SU-DHL-6 (cell line): ENCODE results near the gene CEP19.
"Not testable (repeated sequence)": the region's sequence is repeated elsewhere in the genome, so short reads cannot be mapped to it uniquely, and the experiment has no call there.

Experiments used
- H2AFZ ChIP-seq: fragments of 200-600 bp; sonication (generic); 2 replicates; pipeline ENCODE4 v1.6.1; 2014; ENCODE audit warnings: low read depth, mild to moderate bottlenecking, moderate library complexity, mixed read lengths, antibody characterized with exemption, low read length; ENCODE audit not compliant: severe bottlenecking
- H3F3A ChIP-seq: fragments of 200-600 bp; shearing (Covaris generic); 2 replicates; pipeline ENCODE4 v1.6.0; 2016; ENCODE audit warnings: antibody characterized with exemption, mild to moderate bottlenecking; ENCODE audit not compliant: insufficient read depth
- H3K27ac ChIP-seq: fragments of 200-600 bp; sonication (generic); 2 replicates; pipeline ENCODE4 v1.5.1; 2016; ENCODE audit warnings: low read depth, mild to moderate bottlenecking, low read length, moderate library complexity, mixed read lengths
- H3K27me3 ChIP-seq: fragments of 200-600 bp; sonication (generic), shearing (Covaris generic); 2 replicates; pipeline ENCODE4 v1.6.0; 2014; ENCODE audit warnings: mild to moderate bottlenecking, low read length
- H3K36me3 ChIP-seq: fragments of 200-600 bp; sonication (generic); 2 replicates; pipeline ENCODE4 v1.6.1; 2014; ENCODE audit warnings: mild to moderate bottlenecking, low read length, mixed read lengths
- H3K4me2 ChIP-seq: fragments of 300-600, 200-600 bp; shearing (Covaris generic), sonication (generic); 2 replicates; pipeline ENCODE4 v1.6.0; 2014; ENCODE audit warnings: low read length, low read depth, mild to moderate bottlenecking; ENCODE audit not compliant: poor library complexity, severe bottlenecking
- H3K4me3 ChIP-seq: fragments of 200-600 bp; sonication (generic); 2 replicates; pipeline ENCODE4 v1.5.1; 2014; ENCODE audit warnings: antibody characterized with exemption, low read length, mild to moderate bottlenecking, mixed read lengths; ENCODE audit not compliant: insufficient read depth, poor library complexity, severe bottlenecking
- H3K79me2 ChIP-seq: fragments of 200-600 bp; sonication (generic); 2 replicates; pipeline ENCODE4 v1.6.1; 2014; ENCODE audit warnings: mild to moderate bottlenecking, low read length, moderate library complexity; ENCODE audit not compliant: insufficient read depth
- H3K9ac ChIP-seq: fragments of 200-600 bp; sonication (generic); 2 replicates; pipeline ENCODE4 v1.7.0; 2014; ENCODE audit warnings: mild to moderate bottlenecking, low read length
- H3K9me2 ChIP-seq: fragments of 200-600 bp; sonication (generic); replicated peaks from 2 replicates; pipeline ENCODE4 v1.6.1; 2014; ENCODE audit warnings: low read length; ENCODE audit not compliant: insufficient read depth
- H3K9me3 ChIP-seq: fragments of 200-600 bp; sonication (generic); 2 replicates; pipeline ENCODE4 v1.6.1; 2014; ENCODE audit warnings: low read length, mixed read lengths; ENCODE audit not compliant: insufficient read depth
- H4K20me1 ChIP-seq: fragments of 200-600 bp; sonication (generic); 2 replicates; pipeline ENCODE4 v1.6.1; 2014; ENCODE audit warnings: low read depth, mild to moderate bottlenecking, antibody characterized with exemption, low read length, moderate library complexity, mixed read lengths
- EZH2phosphoT487 ChIP-seq: fragments of 200-600 bp; sonication (generic), shearing (Covaris generic); conservative IDR thresholded peaks from 2 replicates; pipeline ENCODE4 v1.6.1; 2018; ENCODE audit warnings: mild to moderate bottlenecking, antibody characterized with exemption, low read length, moderate library complexity, mixed read lengths
- TF ChIP-seq, protein P1 (sequence below): fragments of 200-600 bp; sonication (generic); IDR thresholded peaks from one replicate; pipeline ENCODE4 v1.5.1; 2017; ENCODE audit warnings: antibody characterized with exemption, mild to moderate bottlenecking, low read length, moderate library complexity; ENCODE audit not compliant: insufficient read depth, poor library complexity, severe bottlenecking

The CEP19 gene

DNA sequence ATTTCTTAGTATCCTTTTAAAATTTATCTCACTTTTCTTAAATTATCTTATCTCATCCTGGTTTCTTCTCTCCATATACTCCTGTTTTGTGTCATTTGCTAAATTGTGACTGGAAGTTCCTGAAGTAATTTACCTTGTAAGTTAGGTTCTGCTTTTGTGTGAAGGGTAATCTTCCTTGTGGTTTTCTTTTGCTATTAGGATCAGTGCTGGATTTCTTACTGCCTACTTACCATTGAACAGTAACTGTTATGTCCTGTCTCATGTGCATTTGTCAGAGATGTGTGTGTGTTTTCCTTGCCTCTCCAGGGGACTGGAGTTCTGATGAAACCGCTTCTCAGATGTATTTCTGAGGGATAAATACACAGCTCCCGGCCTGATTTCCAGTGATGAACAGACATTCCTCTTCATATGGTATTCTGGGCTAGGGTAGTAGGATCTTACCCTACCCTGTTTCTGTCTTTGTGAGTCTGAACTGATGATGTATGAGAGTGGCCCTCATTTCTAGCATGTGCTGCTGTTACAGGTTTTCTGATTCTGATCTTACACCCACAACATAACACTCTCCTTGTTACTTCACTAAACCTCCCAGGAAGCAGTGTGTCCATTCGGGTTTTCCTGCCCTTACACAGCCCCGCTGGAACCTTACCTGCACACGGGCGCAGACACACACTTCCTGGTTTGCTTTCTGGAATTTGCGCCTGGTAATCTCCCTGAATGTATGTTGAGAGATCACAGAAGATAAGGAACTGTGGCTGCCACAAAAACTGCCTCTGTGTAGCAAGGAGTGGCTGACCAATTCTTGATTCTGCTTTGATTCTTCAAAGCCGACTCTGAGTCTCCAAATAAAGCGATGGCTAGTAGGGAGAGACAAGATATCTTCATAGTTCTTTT, 42.3 kb upstream of the CEP19 start:
- no peak for TF ChIP-seq EZH2phosphoT487
- TF ChIP-seq, protein P1, sequence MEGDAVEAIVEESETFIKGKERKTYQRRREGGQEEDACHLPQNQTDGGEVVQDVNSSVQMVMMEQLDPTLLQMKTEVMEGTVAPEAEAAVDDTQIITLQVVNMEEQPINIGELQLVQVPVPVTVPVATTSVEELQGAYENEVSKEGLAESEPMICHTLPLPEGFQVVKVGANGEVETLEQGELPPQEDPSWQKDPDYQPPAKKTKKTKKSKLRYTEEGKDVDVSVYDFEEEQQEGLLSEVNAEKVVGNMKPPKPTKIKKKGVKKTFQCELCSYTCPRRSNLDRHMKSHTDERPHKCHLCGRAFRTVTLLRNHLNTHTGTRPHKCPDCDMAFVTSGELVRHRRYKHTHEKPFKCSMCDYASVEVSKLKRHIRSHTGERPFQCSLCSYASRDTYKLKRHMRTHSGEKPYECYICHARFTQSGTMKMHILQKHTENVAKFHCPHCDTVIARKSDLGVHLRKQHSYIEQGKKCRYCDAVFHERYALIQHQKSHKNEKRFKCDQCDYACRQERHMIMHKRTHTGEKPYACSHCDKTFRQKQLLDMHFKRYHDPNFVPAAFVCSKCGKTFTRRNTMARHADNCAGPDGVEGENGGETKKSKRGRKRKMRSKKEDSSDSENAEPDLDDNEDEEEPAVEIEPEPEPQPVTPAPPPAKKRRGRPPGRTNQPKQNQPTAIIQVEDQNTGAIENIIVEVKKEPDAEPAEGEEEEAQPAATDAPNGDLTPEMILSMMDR: no peak
- Histone ChIP-seq H3K9me2 (no peaks in the 10 kb centered on the region), H3K79me2 (peaks cover 97% of the 10 kb centered on the region), H3K4me3 (no peak overlapping the region), H3K27me3 (no peaks in the 10 kb centered on the region), H3K27ac (no peak overlapping the region), H3F3A (0 out of 2 replicates have a peak, but pooled peaks cover 3% of the 10 kb centered on the region), H3K36me3 (peaks cover 28% of the 10 kb centered on the region), H3K9me3 (peaks cover 13% of the 10 kb centered on the region; the same call in 1 of the 2 replicates), H2AFZ (no peak overlapping the region), H3K4me2 (no peak overlapping the region), H4K20me1 (no peaks in the 10 kb centered on the region; the same call in 1 of the 2 replicates), H3K9ac (no peak overlapping the region)

DNA sequence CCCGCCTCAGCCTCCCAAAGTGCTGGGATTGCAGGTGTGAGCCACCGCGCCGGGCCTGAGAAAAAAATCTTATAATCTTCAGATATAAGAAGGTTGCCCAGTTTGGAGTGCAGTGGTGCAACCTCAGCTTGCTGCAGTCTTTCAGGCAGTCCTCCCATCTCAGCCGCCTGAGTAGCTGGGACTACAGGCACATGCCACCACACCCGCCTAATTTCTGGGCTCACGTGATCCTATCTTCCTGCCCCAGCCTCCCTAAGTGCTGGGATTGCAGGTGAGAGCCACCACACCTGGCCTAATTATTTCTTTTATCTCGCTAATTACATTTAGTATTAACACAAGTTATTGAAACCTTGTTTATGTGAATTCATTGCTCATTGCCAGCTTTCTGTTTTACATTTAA, 41.2 kb upstream of the CEP19 start:
- no peak overlapping the region for H2AFZ ChIP-seq
- H3K9me2 ChIP-seq: no peaks in the 10 kb centered on the region
- H3K9me3 ChIP-seq: peaks cover 13% of the 10 kb centered on the region; the same call in 1 of the 2 replicates
- no peak overlapping the region for H3K9ac ChIP-seq
- TF ChIP-seq, protein P1: no peak
- TF ChIP-seq EZH2phosphoT487: no peak
- H3K27me3 ChIP-seq: no peaks in the 10 kb centered on the region
- H3K36me3 ChIP-seq: peaks cover 28% of the 10 kb centered on the region
- H3K27ac ChIP-seq: no peak overlapping the region
- peaks cover 3% of the 10 kb centered on the region; the same call in 1 of the 2 replicates for H4K20me1 ChIP-seq
- no peak overlapping the region for H3K4me3 ChIP-seq
- no peak overlapping the region for H3K4me2 ChIP-seq
- 0 out of 2 replicates have a peak, but pooled peaks cover 3% of the 10 kb centered on the region for H3F3A ChIP-seq
- peaks cover 98% of the 10 kb centered on the region for H3K79me2 ChIP-seq

DNA sequence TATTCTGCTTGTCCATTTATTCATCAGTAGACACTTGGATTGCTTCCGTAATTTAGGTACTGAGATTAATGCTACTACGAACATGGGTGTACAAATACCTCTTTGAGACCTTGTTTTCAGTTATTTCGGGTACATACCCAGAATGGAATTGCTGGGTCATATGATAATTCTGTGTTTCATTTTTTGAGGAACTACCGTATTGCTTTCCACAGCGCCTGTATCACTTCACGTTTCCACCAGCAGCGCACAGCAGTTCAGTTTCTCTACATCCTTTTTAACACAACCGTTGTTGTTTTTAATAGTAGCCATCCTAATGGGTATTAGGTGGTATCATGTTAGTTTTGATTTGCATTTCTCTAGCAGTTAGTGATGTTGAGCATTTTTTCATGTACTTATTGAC, 37.1 kb upstream of the CEP19 start:
- Histone ChIP-seq H3K9me2 (no peaks in the 10 kb centered on the region), H2AFZ (no peak overlapping the region), H3K9ac (no peak overlapping the region), H3K36me3 (peaks cover 20% of the 10 kb centered on the region), H3K4me3 (no peak overlapping the region), H3K9me3 (no peaks in the 10 kb centered on the region), H3F3A (peaks cover 18% of the 10 kb centered on the region; the same call in 1 of the 2 replicates), H4K20me1 (peaks cover 15% of the 10 kb centered on the region), H3K27ac (no peak overlapping the region), H3K79me2 (peaks cover 98% of the 10 kb centered on the region), H3K4me2 (peak overlapping the region; percentile 2), H3K27me3 (no peaks in the 10 kb centered on the region)
- TF ChIP-seq EZH2phosphoT487: no peak
- TF ChIP-seq, protein P1: no peak

DNA sequence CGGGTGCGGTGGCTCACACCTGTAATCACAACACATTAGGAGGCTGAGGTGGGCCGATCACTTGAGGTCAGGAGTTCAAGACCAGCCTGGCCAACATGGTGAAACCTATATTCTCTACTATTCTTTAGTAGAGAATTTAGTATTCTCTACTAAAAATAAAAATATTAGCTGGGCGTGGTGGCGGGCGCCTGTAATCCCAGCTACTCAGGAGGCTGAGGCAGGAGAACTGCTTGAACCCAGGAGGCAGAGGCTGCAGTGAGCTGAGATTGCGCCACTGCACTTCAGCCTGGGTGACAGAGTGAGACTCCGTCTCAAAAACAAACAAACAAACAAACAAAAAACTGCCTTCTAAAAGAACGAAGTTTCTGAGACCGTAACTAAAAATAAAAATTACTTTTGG, 31.5 kb upstream of the CEP19 start:
- not testable (repeated sequence) for H3K27ac ChIP-seq, H3K4me2 ChIP-seq

More for the DNA sequence above, 31.5 kb upstream of the CEP19 start:
- H3K27me3 ChIP-seq, H2AFZ ChIP-seq, H3K9ac ChIP-seq, H3K9me2 ChIP-seq, H3K4me3 ChIP-seq, H3K9me3 ChIP-seq: not testable (repeated sequence)
- Histone ChIP-seq H3F3A (peaks cover 15% of the 10 kb centered on the region; the same call in 1 of the 2 replicates), H3K79me2 (peaks cover 88% of the 10 kb centered on the region), H4K20me1 (peaks cover 20% of the 10 kb centered on the region), H3K36me3 (peaks cover 13% of the 10 kb centered on the region; the same call in 1 of the 2 replicates)
